SU-DHL-6 (cell line): ENCODE measurements around the gene HNRNPLL.

Experiments
- H2AFZ ChIP-seq: fragments of 200-600 bp; sonication (generic); 2 replicates; pipeline ENCODE4 v1.6.1; 2014; ENCODE audit warnings: low read depth, mild to moderate bottlenecking, moderate library complexity, mixed read lengths, antibody characterized with exemption, low read length; ENCODE audit not compliant: severe bottlenecking
- H3F3A ChIP-seq: fragments of 200-600 bp; shearing (Covaris generic); 2 replicates; pipeline ENCODE4 v1.6.0; 2016; ENCODE audit warnings: antibody characterized with exemption, mild to moderate bottlenecking; ENCODE audit not compliant: insufficient read depth
- H3K27ac ChIP-seq: fragments of 200-600 bp; sonication (generic); 2 replicates; pipeline ENCODE4 v1.5.1; 2016; ENCODE audit warnings: low read depth, mild to moderate bottlenecking, low read length, moderate library complexity, mixed read lengths
- H3K27me3 ChIP-seq: fragments of 200-600 bp; sonication (generic), shearing (Covaris generic); 2 replicates; pipeline ENCODE4 v1.6.0; 2014; ENCODE audit warnings: mild to moderate bottlenecking, low read length
- H3K36me3 ChIP-seq: fragments of 200-600 bp; sonication (generic); 2 replicates; pipeline ENCODE4 v1.6.1; 2014; ENCODE audit warnings: mild to moderate bottlenecking, low read length, mixed read lengths
- H3K4me2 ChIP-seq: fragments of 300-600, 200-600 bp; shearing (Covaris generic), sonication (generic); 2 replicates; pipeline ENCODE4 v1.6.0; 2014; ENCODE audit warnings: low read length, low read depth, mild to moderate bottlenecking; ENCODE audit not compliant: poor library complexity, severe bottlenecking
- H3K4me3 ChIP-seq: fragments of 200-600 bp; sonication (generic); 2 replicates; pipeline ENCODE4 v1.5.1; 2014; ENCODE audit warnings: antibody characterized with exemption, low read length, mild to moderate bottlenecking, mixed read lengths; ENCODE audit not compliant: insufficient read depth, poor library complexity, severe bottlenecking
- H3K79me2 ChIP-seq: fragments of 200-600 bp; sonication (generic); 2 replicates; pipeline ENCODE4 v1.6.1; 2014; ENCODE audit warnings: mild to moderate bottlenecking, low read length, moderate library complexity; ENCODE audit not compliant: insufficient read depth
- H3K9ac ChIP-seq: fragments of 200-600 bp; sonication (generic); 2 replicates; pipeline ENCODE4 v1.7.0; 2014; ENCODE audit warnings: mild to moderate bottlenecking, low read length
- H3K9me2 ChIP-seq: fragments of 200-600 bp; sonication (generic); replicated peaks from 2 replicates; pipeline ENCODE4 v1.6.1; 2014; ENCODE audit warnings: low read length; ENCODE audit not compliant: insufficient read depth
- H3K9me3 ChIP-seq: fragments of 200-600 bp; sonication (generic); 2 replicates; pipeline ENCODE4 v1.6.1; 2014; ENCODE audit warnings: low read length, mixed read lengths; ENCODE audit not compliant: insufficient read depth
- H4K20me1 ChIP-seq: fragments of 200-600 bp; sonication (generic); 2 replicates; pipeline ENCODE4 v1.6.1; 2014; ENCODE audit warnings: low read depth, mild to moderate bottlenecking, antibody characterized with exemption, low read length, moderate library complexity, mixed read lengths
- EZH2phosphoT487 ChIP-seq: fragments of 200-600 bp; sonication (generic), shearing (Covaris generic); conservative IDR thresholded peaks from 2 replicates; pipeline ENCODE4 v1.6.1; 2018; ENCODE audit warnings: mild to moderate bottlenecking, antibody characterized with exemption, low read length, moderate library complexity, mixed read lengths
- TF ChIP-seq, protein P1 (sequence below): fragments of 200-600 bp; sonication (generic); IDR thresholded peaks from one replicate; pipeline ENCODE4 v1.5.1; 2017; ENCODE audit warnings: antibody characterized with exemption, mild to moderate bottlenecking, low read length, moderate library complexity; ENCODE audit not compliant: insufficient read depth, poor library complexity, severe bottlenecking

HNRNPLL gene

DNA sequence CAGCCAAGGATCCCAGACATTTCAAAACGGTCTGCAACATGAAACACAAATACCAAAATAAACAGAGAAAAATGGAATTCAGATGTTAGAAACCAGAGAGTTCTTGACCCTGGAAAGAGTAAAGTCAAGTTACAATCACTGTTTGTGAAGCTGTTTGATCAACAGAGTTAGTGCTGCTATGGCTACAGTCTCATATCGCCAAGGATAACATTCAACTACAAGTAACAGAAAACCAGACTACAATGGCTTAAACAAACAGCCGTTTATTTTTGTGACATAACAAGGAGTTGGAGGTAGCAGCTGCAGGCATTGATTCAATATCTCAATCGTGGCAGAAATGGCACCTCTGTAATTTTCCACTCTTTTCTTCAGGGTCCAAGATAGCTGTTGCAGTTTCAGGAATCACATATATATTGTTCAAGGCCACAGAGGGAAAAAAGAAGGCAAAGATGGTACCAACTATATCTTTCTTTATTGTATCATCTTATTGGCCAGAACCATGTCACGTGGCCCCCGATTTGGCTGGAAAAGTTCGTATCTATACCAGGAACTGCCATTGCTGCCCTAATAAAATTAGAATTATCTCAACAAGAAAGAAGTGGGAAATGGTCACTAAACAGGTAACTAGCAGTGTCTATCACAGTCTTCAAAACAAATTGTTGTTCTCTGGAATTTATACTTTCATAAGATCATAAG, 17.7 kb upstream of the HNRNPLL start:
- H3K36me3 ChIP-seq: no peaks in the 10 kb centered on the region
- H4K20me1 ChIP-seq: no peaks in the 10 kb centered on the region
- no peak overlapping the region for H3K27ac ChIP-seq
- H3K4me3 ChIP-seq: no peak overlapping the region
- H3K79me2 ChIP-seq: no peaks in the 10 kb centered on the region
- no peak overlapping the region for H2AFZ ChIP-seq
- H3K27me3 ChIP-seq: no peaks in the 10 kb centered on the region
- no peaks in the 10 kb centered on the region for H3K9me2 ChIP-seq
- no peak for TF ChIP-seq EZH2phosphoT487
- TF ChIP-seq, protein P1, sequence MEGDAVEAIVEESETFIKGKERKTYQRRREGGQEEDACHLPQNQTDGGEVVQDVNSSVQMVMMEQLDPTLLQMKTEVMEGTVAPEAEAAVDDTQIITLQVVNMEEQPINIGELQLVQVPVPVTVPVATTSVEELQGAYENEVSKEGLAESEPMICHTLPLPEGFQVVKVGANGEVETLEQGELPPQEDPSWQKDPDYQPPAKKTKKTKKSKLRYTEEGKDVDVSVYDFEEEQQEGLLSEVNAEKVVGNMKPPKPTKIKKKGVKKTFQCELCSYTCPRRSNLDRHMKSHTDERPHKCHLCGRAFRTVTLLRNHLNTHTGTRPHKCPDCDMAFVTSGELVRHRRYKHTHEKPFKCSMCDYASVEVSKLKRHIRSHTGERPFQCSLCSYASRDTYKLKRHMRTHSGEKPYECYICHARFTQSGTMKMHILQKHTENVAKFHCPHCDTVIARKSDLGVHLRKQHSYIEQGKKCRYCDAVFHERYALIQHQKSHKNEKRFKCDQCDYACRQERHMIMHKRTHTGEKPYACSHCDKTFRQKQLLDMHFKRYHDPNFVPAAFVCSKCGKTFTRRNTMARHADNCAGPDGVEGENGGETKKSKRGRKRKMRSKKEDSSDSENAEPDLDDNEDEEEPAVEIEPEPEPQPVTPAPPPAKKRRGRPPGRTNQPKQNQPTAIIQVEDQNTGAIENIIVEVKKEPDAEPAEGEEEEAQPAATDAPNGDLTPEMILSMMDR: no peak
- H3F3A ChIP-seq: no peaks in the 10 kb centered on the region
- H3K4me2 ChIP-seq: no peak overlapping the region
- H3K9me3 ChIP-seq: no peaks in the 10 kb centered on the region
- no peak overlapping the region for H3K9ac ChIP-seq

DNA sequence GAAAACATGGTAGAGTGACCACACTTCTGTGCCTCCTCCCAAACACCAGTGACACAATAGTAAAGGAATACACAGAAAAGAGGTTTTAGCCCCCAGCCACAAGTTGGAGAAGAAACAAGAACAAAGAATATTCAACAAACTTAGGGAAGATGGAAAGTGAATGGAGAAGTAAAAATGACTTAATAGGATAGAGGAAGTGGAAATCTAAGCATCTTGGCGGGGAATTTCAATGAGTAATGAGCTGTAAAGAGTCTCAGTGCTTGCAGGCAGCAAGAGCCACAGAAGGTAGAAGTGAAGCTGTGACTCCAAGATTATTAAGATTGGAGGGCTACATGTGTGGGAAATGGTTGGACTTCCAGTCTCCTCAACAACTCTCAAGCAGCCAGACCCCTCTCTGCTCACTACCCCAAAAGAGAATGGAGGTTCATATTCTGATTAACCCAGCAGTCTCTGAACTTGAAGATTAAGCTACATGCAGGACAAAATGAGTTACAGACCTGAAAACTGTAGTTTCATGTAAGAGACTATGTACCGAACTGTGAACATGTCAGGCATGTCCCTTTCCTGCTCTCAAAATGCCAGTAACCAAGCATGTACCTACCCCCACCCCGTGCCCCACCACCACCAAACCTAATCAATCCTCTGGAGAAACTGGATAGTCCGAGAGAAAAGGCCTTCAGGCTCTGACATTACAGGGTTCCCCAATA, 16.9 kb upstream of the HNRNPLL start:
- no peaks in the 10 kb centered on the region for H3K9me2 ChIP-seq
- H2AFZ ChIP-seq: no peak overlapping the region
- no peak overlapping the region for H3K9ac ChIP-seq
- no peaks in the 10 kb centered on the region for H3F3A ChIP-seq
- H3K4me2 ChIP-seq: no peak overlapping the region
- no peaks in the 10 kb centered on the region for H4K20me1 ChIP-seq
- H3K79me2 ChIP-seq: no peaks in the 10 kb centered on the region
- no peak overlapping the region for H3K4me3 ChIP-seq
- no peaks in the 10 kb centered on the region for H3K27me3 ChIP-seq
- no peaks in the 10 kb centered on the region for H3K9me3 ChIP-seq
- H3K27ac ChIP-seq: no peak overlapping the region
- no peak for TF ChIP-seq EZH2phosphoT487
- TF ChIP-seq, protein P1: no peak
- H3K36me3 ChIP-seq: no peaks in the 10 kb centered on the region

DNA sequence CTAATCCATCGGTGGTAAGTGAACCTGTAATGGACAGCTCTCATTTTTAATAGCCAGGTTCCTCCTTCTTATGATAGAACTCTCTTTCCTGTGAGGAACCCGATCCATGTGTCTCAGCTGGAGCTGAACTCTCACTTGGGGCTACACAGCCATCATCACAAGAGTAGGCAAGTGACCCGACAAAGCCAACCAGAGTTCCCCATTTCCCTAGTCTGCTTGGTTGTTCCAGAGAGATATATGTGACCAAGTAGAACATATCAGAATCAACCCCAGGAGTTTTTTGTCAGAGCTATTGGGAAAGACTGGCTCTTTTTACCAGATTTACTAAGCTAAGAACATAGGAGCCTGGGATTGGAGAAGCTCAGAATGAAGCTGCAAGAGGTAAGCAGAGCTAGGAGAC, 14.6 kb upstream of the HNRNPLL start:
- H4K20me1 ChIP-seq: no peaks in the 10 kb centered on the region
- H3K9me2 ChIP-seq: no peaks in the 10 kb centered on the region
- no peaks in the 10 kb centered on the region for H3K79me2 ChIP-seq
- no peak overlapping the region for H3K9ac ChIP-seq
- no peak overlapping the region for H3K27ac ChIP-seq
- H3F3A ChIP-seq: no peaks in the 10 kb centered on the region
- no peaks in the 10 kb centered on the region for H3K36me3 ChIP-seq
- no peaks in the 10 kb centered on the region for H3K27me3 ChIP-seq
- H3K4me2 ChIP-seq: no peak overlapping the region
- no peak overlapping the region for H3K4me3 ChIP-seq
- TF ChIP-seq, protein P1: no peak
- TF ChIP-seq EZH2phosphoT487: no peak
- no peaks in the 10 kb centered on the region for H3K9me3 ChIP-seq
- no peak overlapping the region for H2AFZ ChIP-seq
